Measurements from ENCODE around the gene ZNF662.
"Not testable (repeated sequence)": the region's sequence is repeated elsewhere in the genome, so short reads cannot be mapped to it uniquely, and the experiment has no call there.

The ZNF662 gene

GRCh38 chr3:42875325-42876151, 30.4 kb upstream of the ZNF662 start, which contains the start of gene CYP8B1:
TSS of gene CYP8B1 (minus strand) at chr3:42875879. CDS start at chr3:42875816, 63 bp downstream.
- no peaks in the 10 kb centered on the region for H3K27me3 ChIP-seq (ENCODE audit: control insufficient read depth, insufficient read depth, low read length)
- no peaks in the 10 kb centered on the region; the same call in 1 of the 2 replicates for H3K4me1 ChIP-seq (ENCODE audit: control insufficient read depth, insufficient read depth, low read length)
- H3K9me3 ChIP-seq (ENCODE audit: control insufficient read depth, insufficient read depth, low read length), result no peaks in the 10 kb centered on the region
- WGBS (ENCODE audit: insufficient coverage, insufficient read length), result no CpG with 5 or more reads among the region's 13 CpGs
- no peaks in the 10 kb centered on the region for H3K36me3 ChIP-seq (ENCODE audit: control insufficient read depth, insufficient read depth, low read length)
- no peak within 1 kb of the TSS for H3K27ac ChIP-seq (ENCODE audit: low read length)
- H3K4me3 ChIP-seq (ENCODE audit: low read length), result no peak within 1 kb of the TSS
- DNase-seq (ENCODE audit: low read depth, low spot score), result no peak

GRCh38 chr3:42876401-42876800, 29.5 kb upstream of the ZNF662 start:
- Histone ChIP-seq H3K36me3 (ENCODE audit: control insufficient read depth, insufficient read depth, low read length) (no peaks in the 10 kb centered on the region), H3K27me3 (ENCODE audit: control insufficient read depth, insufficient read depth, low read length) (no peaks in the 10 kb centered on the region), H3K4me3 (ENCODE audit: low read length) (no peak overlapping the region), H3K9me3 (ENCODE audit: control insufficient read depth, insufficient read depth, low read length) (no peaks in the 10 kb centered on the region), H3K27ac (ENCODE audit: low read length) (no peak overlapping the region), H3K4me1 (ENCODE audit: control insufficient read depth, insufficient read depth, low read length) (no peaks in the 10 kb centered on the region; the same call in 1 of the 2 replicates)
- WGBS (ENCODE audit: insufficient coverage, insufficient read length), result no CpG with 5 or more reads among the region's 1 CpG
- no peak for DNase-seq (ENCODE audit: low read depth, low spot score)

- H3K27ac ChIP-seq (ENCODE audit: low read length), result no peak overlapping the region
- H3K4me3 ChIP-seq (ENCODE audit: low read length), result no peak overlapping the region
- H3K27me3 ChIP-seq (ENCODE audit: control insufficient read depth, insufficient read depth, low read length), result no peaks in the 10 kb centered on the region
- no peak for DNase-seq (ENCODE audit: low read depth, low spot score)
- no peaks in the 10 kb centered on the region; the same call in 1 of the 2 replicates for H3K4me1 ChIP-seq (ENCODE audit: control insufficient read depth, insufficient read depth, low read length)
- 100% methylated on average over 1 of the region's 7 CpGs for whole genome bisulfite sequencing (ENCODE audit: insufficient coverage, insufficient read length)
- no peaks in the 10 kb centered on the region for H3K9me3 ChIP-seq (ENCODE audit: control insufficient read depth, insufficient read depth, low read length)
- H3K36me3 ChIP-seq (ENCODE audit: control insufficient read depth, insufficient read depth, low read length), result no peaks in the 10 kb centered on the region
Observed at GRCh38 chr3:42876940-42877720, 28.8 kb upstream of the ZNF662 start.

- Histone ChIP-seq H3K27me3 (ENCODE audit: control insufficient read depth, insufficient read depth, low read length) (no peaks in the 10 kb centered on the region), H3K9me3 (ENCODE audit: control insufficient read depth, insufficient read depth, low read length) (no peaks in the 10 kb centered on the region), H3K4me1 (ENCODE audit: control insufficient read depth, insufficient read depth, low read length) (no peaks in the 10 kb centered on the region; the same call in 1 of the 2 replicates), H3K27ac (ENCODE audit: low read length) (no peak overlapping the region), H3K4me3 (ENCODE audit: low read length) (no peak overlapping the region), H3K36me3 (ENCODE audit: control insufficient read depth, insufficient read depth, low read length) (no peaks in the 10 kb centered on the region)
- DNase-seq (ENCODE audit: low read depth, low spot score), result no peak
- WGBS (ENCODE audit: insufficient coverage, insufficient read length), result no CpG with 5 or more reads among the region's 2 CpGs
Observed at GRCh38 chr3:42877881-42878280, 28.1 kb upstream of the ZNF662 start.

- Histone ChIP-seq H3K27me3 (ENCODE audit: control insufficient read depth, insufficient read depth, low read length) (no peaks in the 10 kb centered on the region), H3K9me3 (ENCODE audit: control insufficient read depth, insufficient read depth, low read length) (no peaks in the 10 kb centered on the region), H3K4me3 (ENCODE audit: low read length) (peak overlapping the region; percentile 36; the same call in 1 of the 2 replicates), H3K27ac (ENCODE audit: low read length) (no peak overlapping the region), H3K36me3 (ENCODE audit: control insufficient read depth, insufficient read depth, low read length) (no peaks in the 10 kb centered on the region), H3K4me1 (ENCODE audit: control insufficient read depth, insufficient read depth, low read length) (no peaks in the 10 kb centered on the region; the same call in 1 of the 2 replicates)
- DNase-seq (ENCODE audit: low read depth, low spot score), result no peak
- no CpG with 5 or more reads among the region's 9 CpGs for WGBS (ENCODE audit: insufficient coverage, insufficient read length)
Observed at GRCh38 chr3:42880183-42880582, 25.8 kb upstream of the ZNF662 start.

GRCh38 chr3:42880601-42881451, 25.1 kb upstream of the ZNF662 start:
- DNase-seq (ENCODE audit: low read depth, low spot score), result peak; percentile 70
- H3K27ac ChIP-seq (ENCODE audit: low read length), result no peak overlapping the region
- H3K27me3 ChIP-seq (ENCODE audit: control insufficient read depth, insufficient read depth, low read length), result no peaks in the 10 kb centered on the region
- H3K36me3 ChIP-seq (ENCODE audit: control insufficient read depth, insufficient read depth, low read length), result no peaks in the 10 kb centered on the region
- peak overlapping the region; percentile 36; the same call in 1 of the 2 replicates for H3K4me3 ChIP-seq (ENCODE audit: low read length)
- no peaks in the 10 kb centered on the region for H3K9me3 ChIP-seq (ENCODE audit: control insufficient read depth, insufficient read depth, low read length)
- H3K4me1 ChIP-seq (ENCODE audit: control insufficient read depth, insufficient read depth, low read length), result no peaks in the 10 kb centered on the region; the same call in 1 of the 2 replicates
- no CpG with 5 or more reads among the region's 61 CpGs for WGBS (ENCODE audit: insufficient coverage, insufficient read length)

- H3K9me3 ChIP-seq (ENCODE audit: control insufficient read depth, insufficient read depth, low read length), result not testable (repeated sequence)
Observed at GRCh38 chr3:42883251-42883930, 22.6 kb upstream of the ZNF662 start.

GRCh38 chr3:42884324-42884723, 21.6 kb upstream of the ZNF662 start:
- WGBS (ENCODE audit: insufficient coverage, insufficient read length), result no CpG with 5 or more reads among the region's 2 CpGs

More at GRCh38 chr3:42883251-42883930, 22.6 kb upstream of the ZNF662 start:
- H3K4me1 ChIP-seq (ENCODE audit: control insufficient read depth, insufficient read depth, low read length); H3K27ac ChIP-seq (ENCODE audit: low read length); H3K27me3 ChIP-seq (ENCODE audit: control insufficient read depth, insufficient read depth, low read length); H3K36me3 ChIP-seq (ENCODE audit: control insufficient read depth, insufficient read depth, low read length); DNase-seq (ENCODE audit: low read depth, low spot score); H3K4me3 ChIP-seq (ENCODE audit: low read length): not testable (repeated sequence)
- no CpG with 5 or more reads among the region's 6 CpGs for WGBS (ENCODE audit: insufficient coverage, insufficient read length)

GRCh38 chr3:42886294-42886822, 19.6 kb upstream of the ZNF662 start:
- Histone ChIP-seq H3K27me3 (ENCODE audit: control insufficient read depth, insufficient read depth, low read length) (no peaks in the 10 kb centered on the region), H3K4me1 (ENCODE audit: control insufficient read depth, insufficient read depth, low read length) (no peaks in the 10 kb centered on the region; the same call in 1 of the 2 replicates), H3K4me3 (ENCODE audit: low read length) (no peak overlapping the region), H3K9me3 (ENCODE audit: control insufficient read depth, insufficient read depth, low read length) (no peaks in the 10 kb centered on the region), H3K27ac (ENCODE audit: low read length) (no peak overlapping the region), H3K36me3 (ENCODE audit: control insufficient read depth, insufficient read depth, low read length) (no peaks in the 10 kb centered on the region)
- WGBS (ENCODE audit: insufficient coverage, insufficient read length), result no CpG with 5 or more reads among the region's 1 CpG
- DNase-seq (ENCODE audit: low read depth, low spot score), result no peak

More at GRCh38 chr3:42884324-42884723, 21.6 kb upstream of the ZNF662 start:
- Histone ChIP-seq H3K36me3 (ENCODE audit: control insufficient read depth, insufficient read depth, low read length) (no peaks in the 10 kb centered on the region), H3K4me1 (ENCODE audit: control insufficient read depth, insufficient read depth, low read length) (no peaks in the 10 kb centered on the region; the same call in 1 of the 2 replicates), H3K27me3 (ENCODE audit: control insufficient read depth, insufficient read depth, low read length) (no peaks in the 10 kb centered on the region), H3K27ac (ENCODE audit: low read length) (no peak overlapping the region), H3K4me3 (ENCODE audit: low read length) (no peak overlapping the region), H3K9me3 (ENCODE audit: control insufficient read depth, insufficient read depth, low read length) (no peaks in the 10 kb centered on the region)
- DNase-seq (ENCODE audit: low read depth, low spot score), result no peak
